ENCODE data around the gene MPL. TPM values are rescaled to one million over a fixed set of nuclear protein-coding genes. Genes with fewer than 3 reads are reported as not detected.

The MPL gene
- total RNA-seq, 1 experiment from 2014 or later, result not detected

- no peak overlapping the region for H3K4me3 ChIP-seq (ENCODE audit: low read depth, low read length, poor library complexity, severe bottlenecking)
- H3K4me1 ChIP-seq (ENCODE audit: insufficient read depth, low read length, poor library complexity, severe bottlenecking), result no peaks in the 10 kb centered on the region
- no peak overlapping the region for H3K27ac ChIP-seq (ENCODE audit: low read depth, low read length, poor library complexity, severe bottlenecking)
- TF ChIP-seq EZH2 (IDR thresholded peaks at IDR 0.05; ENCODE audit: borderline replicate concordance, low read depth, low read length, poor library complexity, severe bottlenecking) (no peak), CTCF (conservative IDR thresholded peaks at IDR 0.05; ENCODE audit: low read depth, low read length) (no peak)
- H3K9me3 ChIP-seq (ENCODE audit: low read depth, low read length, poor library complexity, severe bottlenecking), result no peaks in the 10 kb centered on the region
- no peaks in the 10 kb centered on the region for H3K27me3 ChIP-seq (replicated peaks; ENCODE audit: insufficient read depth, low read depth, low read length, poor library complexity)
- POLR2A ChIA-PET (ENCODE audit: low non-redundant PET), result no interaction called here
- H3K36me3 ChIP-seq (ENCODE audit: insufficient read depth, low read length, poor library complexity, severe bottlenecking), result no peaks in the 10 kb centered on the region
- intact Hi-C loops (cut with micrococcal nuclease; ENCODE audit: unreplicated experiment), result no loop called here
- DNase-seq (ENCODE audit: low spot score), result no peak
- BruUV-seq (replicated peaks), result no TSS peak
- CTCF ChIA-PET, result no interaction called here
Observed at GRCh38 chr1:43308635-43309404, 28.8 kb upstream of the MPL start.

GRCh38 chr1:43309405-43310025 lies 28.1 kb upstream of the MPL start:
- Histone ChIP-seq H3K4me3 (ENCODE audit: low read depth, low read length, poor library complexity, severe bottlenecking) (no peak overlapping the region), H3K27me3 (replicated peaks; ENCODE audit: insufficient read depth, low read depth, low read length, poor library complexity) (no peaks in the 10 kb centered on the region), H3K4me1 (ENCODE audit: insufficient read depth, low read length, poor library complexity, severe bottlenecking) (no peaks in the 10 kb centered on the region), H3K9me3 (ENCODE audit: low read depth, low read length, poor library complexity, severe bottlenecking) (no peaks in the 10 kb centered on the region), H3K27ac (ENCODE audit: low read depth, low read length, poor library complexity, severe bottlenecking) (no peak overlapping the region), H3K36me3 (ENCODE audit: insufficient read depth, low read length, poor library complexity, severe bottlenecking) (no peaks in the 10 kb centered on the region)
- no TSS peak for BruUV-seq (replicated peaks)
- no peak for DNase-seq (ENCODE audit: low spot score)
- CTCF ChIA-PET, result no interaction called here
- intact Hi-C loops (cut with micrococcal nuclease; ENCODE audit: unreplicated experiment), result no loop called here
- POLR2A ChIA-PET (ENCODE audit: low non-redundant PET), result interaction anchor here (0.7 kb wide), 1 partner anchor 340 kb away, joined by 3 read pairs; no protein-coding TSS in a partner anchor
- TF ChIP-seq EZH2 (IDR thresholded peaks at IDR 0.05; ENCODE audit: borderline replicate concordance, low read depth, low read length, poor library complexity, severe bottlenecking) (no peak), CTCF (conservative IDR thresholded peaks at IDR 0.05; ENCODE audit: low read depth, low read length) (no peak)

- intact Hi-C loops (cut with micrococcal nuclease; ENCODE audit: unreplicated experiment), result no loop called here
- H3K27ac ChIP-seq (ENCODE audit: low read depth, low read length, poor library complexity, severe bottlenecking), result no peak overlapping the region
- H3K9me3 ChIP-seq (ENCODE audit: low read depth, low read length, poor library complexity, severe bottlenecking), result no peaks in the 10 kb centered on the region
- ChIA-PET POLR2A (ENCODE audit: low non-redundant PET) (no interaction called here), CTCF (interaction anchor here (0.9 kb wide), 1 partner anchor 30 kb away, joined by 3 read pairs; no protein-coding TSS in a partner anchor)
- no peak for TF ChIP-seq CTCF (conservative IDR thresholded peaks at IDR 0.05; ENCODE audit: low read depth, low read length)
- no peak for TF ChIP-seq EZH2 (IDR thresholded peaks at IDR 0.05; ENCODE audit: borderline replicate concordance, low read depth, low read length, poor library complexity, severe bottlenecking)
- H3K4me1 ChIP-seq (ENCODE audit: insufficient read depth, low read length, poor library complexity, severe bottlenecking), result no peaks in the 10 kb centered on the region
- no peak overlapping the region for H3K4me3 ChIP-seq (ENCODE audit: low read depth, low read length, poor library complexity, severe bottlenecking)
- no peaks in the 10 kb centered on the region for H3K36me3 ChIP-seq (ENCODE audit: insufficient read depth, low read length, poor library complexity, severe bottlenecking)
- H3K27me3 ChIP-seq (replicated peaks; ENCODE audit: insufficient read depth, low read depth, low read length, poor library complexity), result no peaks in the 10 kb centered on the region
- BruUV-seq (replicated peaks), result no TSS peak
- DNase-seq (ENCODE audit: low spot score), result no peak
Observed at GRCh38 chr1:43311521-43311920, 26.1 kb upstream of the MPL start.

All from A673 (cell line).